ENCODE results near the gene PLCH1. TPM values are rescaled to one million over a fixed set of nuclear protein-coding genes. Genes with fewer than 3 reads are reported as not detected.

PLCH1 gene
- total and polyA plus RNA-seq, 7 donors, result 0.03 to 1.1 (median 0.06) TPM; not detected in 2

DNA sequence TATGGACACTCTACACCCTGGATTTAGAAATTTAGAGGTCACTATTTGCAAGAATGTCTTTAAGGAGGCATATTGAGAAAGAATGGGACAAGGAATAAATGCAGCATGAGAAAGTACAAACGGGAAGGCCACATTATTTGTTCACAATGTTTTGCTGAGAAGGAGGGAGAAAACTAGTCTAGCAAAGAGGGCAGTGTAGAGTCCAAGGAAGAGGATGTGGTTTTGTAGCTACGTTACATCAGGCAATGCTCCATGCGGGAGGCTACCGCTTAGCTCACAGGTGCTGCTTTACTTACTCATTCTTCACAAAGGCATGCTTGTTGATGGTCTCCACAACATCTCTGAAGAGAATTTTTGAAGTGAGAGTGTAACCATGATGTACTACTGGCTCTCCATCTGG, 191.1 kb downstream of the PLCH1 start:
- ATAC-seq, result no peak
- Histone ChIP-seq H3K27ac (no peak overlapping the region), H3K4me1 (no peaks in the 10 kb centered on the region), H3K4me3 (no peak overlapping the region), H3K36me3 (ENCODE audit: insufficient read depth in 1 of 2, low read depth in 1 of 2) (no peaks in the 10 kb centered on the region), H3K27me3 (ENCODE audit: insufficient read depth in 3 of 3, low read length in 2 of 3) (no peaks in the 10 kb centered on the region), H3K9me3 (no peaks in the 10 kb centered on the region)
- TF ChIP-seq, protein P1, sequence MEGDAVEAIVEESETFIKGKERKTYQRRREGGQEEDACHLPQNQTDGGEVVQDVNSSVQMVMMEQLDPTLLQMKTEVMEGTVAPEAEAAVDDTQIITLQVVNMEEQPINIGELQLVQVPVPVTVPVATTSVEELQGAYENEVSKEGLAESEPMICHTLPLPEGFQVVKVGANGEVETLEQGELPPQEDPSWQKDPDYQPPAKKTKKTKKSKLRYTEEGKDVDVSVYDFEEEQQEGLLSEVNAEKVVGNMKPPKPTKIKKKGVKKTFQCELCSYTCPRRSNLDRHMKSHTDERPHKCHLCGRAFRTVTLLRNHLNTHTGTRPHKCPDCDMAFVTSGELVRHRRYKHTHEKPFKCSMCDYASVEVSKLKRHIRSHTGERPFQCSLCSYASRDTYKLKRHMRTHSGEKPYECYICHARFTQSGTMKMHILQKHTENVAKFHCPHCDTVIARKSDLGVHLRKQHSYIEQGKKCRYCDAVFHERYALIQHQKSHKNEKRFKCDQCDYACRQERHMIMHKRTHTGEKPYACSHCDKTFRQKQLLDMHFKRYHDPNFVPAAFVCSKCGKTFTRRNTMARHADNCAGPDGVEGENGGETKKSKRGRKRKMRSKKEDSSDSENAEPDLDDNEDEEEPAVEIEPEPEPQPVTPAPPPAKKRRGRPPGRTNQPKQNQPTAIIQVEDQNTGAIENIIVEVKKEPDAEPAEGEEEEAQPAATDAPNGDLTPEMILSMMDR (IDR thresholded peaks at IDR 0.05), result no peak
- 68 to 77% (median 73%) methylated on average over 4 of the region's 4 CpGs for WGBS, 3 donors
- no peak for DNase-seq
- intact Hi-C loops (cut with DNase I), result no loop called here

DNA sequence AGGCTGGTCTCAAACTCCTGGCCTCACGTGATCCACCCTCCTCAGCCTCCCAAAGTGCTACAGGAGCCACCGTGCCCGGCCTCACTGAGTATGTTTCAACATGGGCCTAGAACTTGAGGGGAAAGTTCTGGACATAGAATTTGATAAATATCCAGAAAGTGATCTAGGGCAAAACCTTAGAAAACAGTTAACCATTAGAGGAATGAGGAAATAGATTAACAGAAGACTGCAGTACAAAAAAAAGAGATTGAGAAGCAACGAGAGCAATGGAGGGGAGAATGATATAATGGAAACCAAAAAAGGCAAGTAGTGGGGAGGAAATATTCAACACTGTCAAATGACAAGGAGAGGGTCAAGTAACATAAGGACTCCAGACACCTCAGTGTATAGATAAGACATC, 191.5 kb downstream of the PLCH1 start:
- no peaks in the 10 kb centered on the region for H3K4me1 ChIP-seq
- no peaks in the 10 kb centered on the region for H3K36me3 ChIP-seq (ENCODE audit: insufficient read depth in 1 of 2, low read depth in 1 of 2)
- 77 to 82% (median 80%) methylated on average over 4 of the region's 4 CpGs for WGBS, 3 donors
- no peak overlapping the region for H3K27ac ChIP-seq
- no peak overlapping the region for H3K4me3 ChIP-seq
- TF ChIP-seq, protein P1 (IDR thresholded peaks at IDR 0.05), result no peak
- intact Hi-C loops (cut with DNase I), result no loop called here
- H3K9me3 ChIP-seq, result no peaks in the 10 kb centered on the region
- DNase-seq, result no peak
- ATAC-seq, result no peak
- H3K27me3 ChIP-seq (ENCODE audit: insufficient read depth in 3 of 3, low read length in 2 of 3), result no peaks in the 10 kb centered on the region

- no peak for DNase-seq
- Histone ChIP-seq H3K4me1 (no peaks in the 10 kb centered on the region), H3K27me3 (ENCODE audit: insufficient read depth in 3 of 3, low read length in 2 of 3) (no peaks in the 10 kb centered on the region), H3K4me3 (no peak overlapping the region), H3K9me3 (no peaks in the 10 kb centered on the region), H3K36me3 (ENCODE audit: insufficient read depth in 1 of 2, low read depth in 1 of 2) (no peaks in the 10 kb centered on the region), H3K27ac (no peak overlapping the region)
- no peak for ATAC-seq
- TF ChIP-seq, protein P1 (IDR thresholded peaks at IDR 0.05), result no peak
- intact Hi-C loops (cut with DNase I), result no loop called here
- 94 to 98% (median 97%) methylated on average over 3 of the region's 3 CpGs for WGBS, 3 donors
Observed at GRCh38 chr3:155550391-155550790, 194.5 kb downstream of the PLCH1 start.

GRCh38 chr3:155549087-155549486, 195.8 kb downstream of the PLCH1 start:
- Histone ChIP-seq H3K9me3 (no peaks in the 10 kb centered on the region), H3K27ac (no peak overlapping the region), H3K4me1 (no peaks in the 10 kb centered on the region), H3K36me3 (ENCODE audit: insufficient read depth in 1 of 2, low read depth in 1 of 2) (no peaks in the 10 kb centered on the region), H3K4me3 (no peak overlapping the region), H3K27me3 (ENCODE audit: insufficient read depth in 3 of 3, low read length in 2 of 3) (no peaks in the 10 kb centered on the region)
- DNase-seq (no peak), ATAC-seq (no peak)
- intact Hi-C loops (cut with DNase I), result no loop called here
- 55 to 68% (median 67%) methylated on average over 2 of the region's 2 CpGs for WGBS, 3 donors
- TF ChIP-seq, protein P1 (IDR thresholded peaks at IDR 0.05), result no peak

DNA sequence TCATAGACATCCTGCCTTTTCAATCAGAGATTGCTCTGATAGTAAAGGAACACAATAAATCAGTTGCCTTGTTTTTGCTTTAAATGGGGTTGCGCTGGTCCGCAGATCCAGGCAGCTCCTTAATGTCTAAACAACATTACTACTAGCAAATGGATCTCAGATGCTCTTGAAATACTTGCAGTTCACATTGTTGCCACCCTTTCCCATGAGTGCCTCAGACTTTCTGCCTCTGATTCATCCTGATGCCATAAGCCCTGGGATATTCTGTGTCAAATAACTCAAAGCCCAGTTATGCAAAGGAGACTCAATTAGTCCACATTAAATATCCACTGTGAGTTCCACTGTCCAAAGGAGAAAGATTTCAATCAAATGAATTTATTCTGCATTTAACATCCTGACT, 196.7 kb downstream of the PLCH1 start:
- H3K4me3 ChIP-seq, result no peak overlapping the region
- intact Hi-C loops (cut with DNase I), result no loop called here
- WGBS, 3 donors, result 87 to 97% (median 90%) methylated on average over 2 of the region's 2 CpGs
- no peaks in the 10 kb centered on the region for H3K4me1 ChIP-seq
- ATAC-seq, result no peak
- H3K27me3 ChIP-seq (ENCODE audit: insufficient read depth in 3 of 3, low read length in 2 of 3), result no peaks in the 10 kb centered on the region
- no peak overlapping the region for H3K27ac ChIP-seq
- no peak for DNase-seq
- H3K36me3 ChIP-seq (ENCODE audit: insufficient read depth in 1 of 2, low read depth in 1 of 2), result no peaks in the 10 kb centered on the region
- H3K9me3 ChIP-seq, result no peaks in the 10 kb centered on the region
- TF ChIP-seq, protein P1 (IDR thresholded peaks at IDR 0.05), result no peak
